Adipocyte (in vitro differentiated cells): Measurements from ENCODE around the gene FOXO6.

Experiments
- DNase-seq: peaks from one replicate; pipeline ENCODE4 v3.0.0-alpha.2; 2015; ENCODE audit warnings: low read depth
- H3K27me3 ChIP-seq: replicated peaks from 2 replicates; pipeline ENCODE4 v1.7.0; 2013; ENCODE audit warnings: mild to moderate bottlenecking, low read length, moderate library complexity; ENCODE audit not compliant: control insufficient read depth, insufficient read depth
- H3K36me3 ChIP-seq: 2 replicates; pipeline ENCODE4 v1.7.0; 2013; ENCODE audit warnings: low read length, mild to moderate bottlenecking, moderate library complexity; ENCODE audit not compliant: control insufficient read depth, insufficient read depth, severe bottlenecking
- H3K4me1 ChIP-seq: 2 replicates; pipeline ENCODE4 v1.7.0; 2013; ENCODE audit warnings: mild to moderate bottlenecking, low read length, moderate library complexity; ENCODE audit not compliant: control insufficient read depth, insufficient read depth
- H3K4me3 ChIP-seq: 2 replicates; pipeline ENCODE4 v1.7.0; 2013; ENCODE audit warnings: mild to moderate bottlenecking, low read length, moderate library complexity
- H3K9ac ChIP-seq: 2 replicates; pipeline ENCODE4 v1.7.0; 2013; ENCODE audit warnings: mild to moderate bottlenecking, low read length, moderate library complexity
- H3K9me3 ChIP-seq: 2 replicates; pipeline ENCODE4 v1.7.0; 2013; ENCODE audit warnings: mild to moderate bottlenecking, low read length, moderate library complexity; ENCODE audit not compliant: control insufficient read depth

The FOXO6 gene

DNA sequence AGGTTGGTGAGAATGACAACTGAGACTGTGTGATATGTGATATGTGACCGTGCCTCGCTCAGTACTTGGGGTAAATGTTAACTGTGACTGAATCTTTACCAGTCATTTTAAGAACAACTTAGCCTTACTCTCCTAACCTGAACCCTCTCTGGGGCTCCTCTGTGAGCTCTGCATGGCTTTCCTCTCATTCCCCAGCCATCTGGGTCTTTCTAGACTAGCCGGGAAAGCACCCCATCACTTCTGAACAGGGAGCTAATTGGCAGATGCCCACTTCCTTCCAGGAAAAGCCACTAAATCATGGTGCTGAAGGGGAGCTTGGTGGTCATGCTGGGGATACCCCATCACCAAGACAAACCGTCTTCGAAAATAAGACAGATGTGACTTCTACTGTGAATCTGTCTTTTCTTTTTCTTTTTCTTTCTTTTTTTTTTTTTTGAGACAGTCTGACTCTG, 16.5 kb upstream of the FOXO6 start:
- Histone ChIP-seq H3K36me3 (no peaks in the 10 kb centered on the region), H3K27me3 (no peaks in the 10 kb centered on the region), H3K9me3 (peaks cover 4% of the 10 kb centered on the region), H3K4me1 (no peaks in the 10 kb centered on the region), H3K4me3 (no peak overlapping the region), H3K9ac (no peak overlapping the region)
- no peak for DNase-seq

DNA sequence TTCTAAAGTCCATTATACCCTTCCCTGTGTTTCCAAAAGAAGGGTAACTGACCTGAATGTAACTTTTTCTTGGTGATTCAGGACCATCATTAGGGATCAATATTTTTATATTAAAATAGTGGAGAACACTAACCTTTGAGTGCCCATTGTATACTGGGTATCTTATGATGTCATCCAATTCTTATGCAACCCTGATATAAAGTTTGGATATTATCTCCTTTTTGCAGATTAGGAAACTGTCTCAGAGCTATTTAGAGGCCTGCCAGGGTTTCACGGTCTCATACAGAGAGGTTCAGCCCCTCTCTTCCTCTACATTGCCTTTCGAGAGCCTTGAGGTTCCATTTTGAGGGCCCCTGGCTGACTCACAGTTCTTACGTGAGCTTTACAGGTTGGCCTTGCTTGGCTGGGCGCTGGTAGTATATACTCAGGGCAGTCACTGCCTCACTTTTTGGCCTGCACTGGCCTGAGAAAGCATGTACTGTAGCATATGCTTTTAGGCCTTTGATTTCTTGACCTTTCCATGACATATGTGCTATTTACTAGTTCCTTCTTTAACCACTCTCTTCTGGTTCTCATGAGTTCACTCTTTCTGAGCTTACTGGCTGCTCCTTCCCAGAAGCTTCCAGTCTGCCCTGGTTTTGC, 15.7 kb upstream of the FOXO6 start:
- Histone ChIP-seq H3K4me3 (no peak overlapping the region), H3K4me1 (no peaks in the 10 kb centered on the region), H3K36me3 (no peaks in the 10 kb centered on the region), H3K27me3 (no peaks in the 10 kb centered on the region), H3K9me3 (no peaks in the 10 kb centered on the region), H3K9ac (no peak overlapping the region)
- no peak for DNase-seq

- H3K36me3 ChIP-seq = no peaks in the 10 kb centered on the region
- no peaks in the 10 kb centered on the region for H3K9me3 ChIP-seq
- H3K4me3 ChIP-seq = no peak overlapping the region
- no peaks in the 10 kb centered on the region for H3K4me1 ChIP-seq
- no peak overlapping the region for H3K9ac ChIP-seq
- no peak for DNase-seq
- no peaks in the 10 kb centered on the region for H3K27me3 ChIP-seq
Observed at GRCh38 chr1:41347276-41347675, 14.0 kb upstream of the FOXO6 start.

DNA sequence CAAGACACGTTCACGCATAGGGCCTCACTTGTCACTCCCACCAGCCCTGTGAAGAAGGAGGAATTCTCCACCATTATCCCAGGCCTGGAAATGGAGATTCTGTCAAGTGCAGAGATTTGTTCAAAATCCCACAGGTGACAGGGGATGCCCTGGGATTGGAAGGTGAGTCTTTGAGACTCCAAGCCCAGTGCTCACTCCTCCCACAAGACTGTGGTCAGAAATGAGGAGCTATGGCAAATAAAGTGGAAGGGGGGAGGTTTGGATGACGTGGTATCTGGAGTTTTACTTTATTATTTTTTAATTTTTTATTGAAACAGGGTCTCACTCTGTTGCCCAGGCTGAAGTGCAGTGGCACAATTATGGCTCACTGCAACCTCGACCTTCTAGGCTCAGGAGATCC, 12.8 kb upstream of the FOXO6 start:
- no peaks in the 10 kb centered on the region for H3K27me3 ChIP-seq
- no peaks in the 10 kb centered on the region for H3K4me1 ChIP-seq
- H3K36me3 ChIP-seq = no peaks in the 10 kb centered on the region
- H3K9me3 ChIP-seq = no peaks in the 10 kb centered on the region
- DNase-seq = no peak
- no peak overlapping the region for H3K9ac ChIP-seq
- no peak overlapping the region for H3K4me3 ChIP-seq

DNA sequence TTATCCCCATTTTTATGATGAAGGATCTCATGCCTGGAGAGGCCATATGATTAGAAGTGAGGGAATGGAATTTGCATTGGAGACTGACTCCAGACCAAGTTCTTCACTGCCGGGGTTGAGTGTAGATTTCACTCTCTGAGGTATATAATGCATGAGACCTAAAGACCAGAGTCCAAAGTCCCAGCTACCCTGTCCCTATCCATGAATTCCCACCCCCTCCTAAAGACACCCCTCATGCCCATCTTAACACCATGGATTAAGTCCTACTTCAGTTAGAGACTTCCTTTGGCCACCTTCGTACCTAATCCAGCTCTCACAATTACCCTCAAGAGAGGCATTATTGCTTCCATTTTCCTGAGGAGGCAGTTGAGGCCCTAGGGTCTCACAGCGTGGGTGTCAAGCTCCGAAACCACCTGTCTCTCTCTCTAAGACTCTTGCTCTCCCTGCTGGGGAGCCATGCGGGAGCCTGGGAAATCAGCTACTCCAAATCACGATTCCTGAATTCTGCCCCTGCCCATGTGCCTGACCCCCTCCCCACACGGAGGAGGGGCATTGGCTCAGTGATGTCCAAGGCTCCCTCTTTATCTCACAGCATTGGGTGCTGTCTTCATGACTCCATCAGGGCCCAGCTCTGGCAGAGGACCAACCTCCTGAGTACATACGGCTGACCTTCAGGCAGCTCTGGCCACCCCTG, 11.7 kb upstream of the FOXO6 start:
- H3K4me3 ChIP-seq = no peak overlapping the region
- no peaks in the 10 kb centered on the region for H3K9me3 ChIP-seq
- H3K27me3 ChIP-seq = no peaks in the 10 kb centered on the region
- H3K4me1 ChIP-seq = no peaks in the 10 kb centered on the region
- DNase-seq = no peak
- no peak overlapping the region for H3K9ac ChIP-seq
- H3K36me3 ChIP-seq = no peaks in the 10 kb centered on the region

DNA sequence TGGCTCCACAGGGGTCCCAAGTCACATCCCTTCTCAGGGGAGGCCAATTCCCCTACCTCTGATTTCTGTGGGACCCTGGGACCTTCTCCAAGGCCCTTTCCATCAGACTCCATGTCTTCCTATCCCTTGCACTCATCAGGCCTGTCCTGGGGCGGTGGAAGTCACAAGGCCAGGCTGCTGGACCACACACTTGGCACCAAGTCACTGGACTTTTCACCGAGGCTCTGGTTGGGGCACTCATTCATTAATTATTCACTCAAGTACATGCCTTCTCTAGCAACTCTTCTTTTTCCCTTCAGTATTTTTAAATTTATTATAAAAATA, 11.2 kb upstream of the FOXO6 start:
- Histone ChIP-seq H3K4me3 (no peak overlapping the region), H3K9me3 (no peaks in the 10 kb centered on the region), H3K9ac (no peak overlapping the region), H3K36me3 (no peaks in the 10 kb centered on the region), H3K27me3 (no peaks in the 10 kb centered on the region), H3K4me1 (no peaks in the 10 kb centered on the region)
- DNase-seq = no peak

GRCh38 chr1:41351262-41352151, 9.7 kb upstream of the FOXO6 start:
- no peak for DNase-seq
- no peaks in the 10 kb centered on the region for H3K27me3 ChIP-seq
- no peaks in the 10 kb centered on the region for H3K36me3 ChIP-seq
- no peaks in the 10 kb centered on the region for H3K4me1 ChIP-seq
- H3K9ac ChIP-seq = no peak overlapping the region
- no peaks in the 10 kb centered on the region for H3K9me3 ChIP-seq
- H3K4me3 ChIP-seq = no peak overlapping the region

DNA sequence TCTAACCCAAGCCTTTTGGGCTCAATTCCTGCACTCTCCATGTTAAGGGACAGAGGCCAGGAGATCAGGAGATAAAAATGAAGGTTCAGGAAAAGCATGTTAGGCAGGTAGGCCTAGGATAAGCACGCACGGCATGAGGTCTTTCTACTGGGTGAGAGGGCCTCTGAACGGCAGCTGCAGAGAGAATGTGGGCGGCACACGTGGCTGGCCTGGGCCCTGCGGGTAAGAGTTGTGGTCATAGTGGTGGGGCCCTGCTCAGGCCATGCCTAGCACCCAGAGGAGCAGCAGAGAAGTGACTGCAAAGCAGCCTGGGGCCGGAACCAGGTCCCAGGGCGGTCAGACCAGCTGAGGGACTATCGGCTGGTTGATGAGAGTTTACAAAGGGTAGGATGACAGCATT, 7.5 kb upstream of the FOXO6 start:
- Histone ChIP-seq H3K9ac (no peak overlapping the region), H3K4me1 (peaks cover 1% of the 10 kb centered on the region), H3K27me3 (no peaks in the 10 kb centered on the region), H3K9me3 (no peaks in the 10 kb centered on the region), H3K4me3 (no peak overlapping the region), H3K36me3 (no peaks in the 10 kb centered on the region)
- DNase-seq = peak; percentile 43

DNA sequence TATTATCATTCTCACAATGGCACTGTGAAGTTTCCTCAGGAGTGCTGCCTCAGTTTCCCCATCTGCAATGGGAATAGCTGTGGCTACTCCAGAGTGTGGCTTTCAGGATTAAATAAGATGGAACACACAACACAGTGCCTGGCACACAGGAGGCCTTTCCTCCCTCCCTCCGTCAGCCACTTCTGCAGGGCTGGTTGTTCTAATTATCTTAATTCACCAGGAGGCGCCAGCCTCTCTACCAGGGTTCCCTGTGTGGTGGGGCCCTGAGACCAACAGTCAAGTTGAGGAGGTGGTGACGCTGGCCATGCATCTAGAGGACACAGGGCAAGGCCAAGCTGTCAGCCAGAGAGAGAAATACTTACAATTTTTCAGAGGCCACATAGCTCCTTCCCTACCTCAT, 6.3 kb upstream of the FOXO6 start:
- no peak for DNase-seq
- Histone ChIP-seq H3K9ac (no peak overlapping the region), H3K9me3 (no peaks in the 10 kb centered on the region), H3K4me1 (peaks cover 8% of the 10 kb centered on the region), H3K27me3 (no peaks in the 10 kb centered on the region), H3K36me3 (no peaks in the 10 kb centered on the region), H3K4me3 (no peak overlapping the region)

GRCh38 chr1:41355356-41355755, 5.9 kb upstream of the FOXO6 start:
- Histone ChIP-seq H3K36me3 (no peaks in the 10 kb centered on the region), H3K9ac (no peak overlapping the region), H3K9me3 (no peaks in the 10 kb centered on the region), H3K4me1 (peaks cover 8% of the 10 kb centered on the region), H3K27me3 (no peaks in the 10 kb centered on the region), H3K4me3 (no peak overlapping the region)
- no peak for DNase-seq

GRCh38 chr1:41355761-41356160, 5.5 kb upstream of the FOXO6 start:
- Histone ChIP-seq H3K36me3 (no peaks in the 10 kb centered on the region), H3K9me3 (no peaks in the 10 kb centered on the region), H3K4me1 (peaks cover 10% of the 10 kb centered on the region), H3K27me3 (no peaks in the 10 kb centered on the region), H3K9ac (no peak overlapping the region), H3K4me3 (no peak overlapping the region)
- no peak for DNase-seq
